ENCODE results near the gene TEAD1. TPM values are rescaled to one million over a fixed set of nuclear protein-coding genes. Genes with fewer than 3 reads are reported as not detected.

TEAD1 gene
- total RNA-seq, 4 donors from 2014 or later: 86.9 to 205 (median 151) TPM

DNA sequence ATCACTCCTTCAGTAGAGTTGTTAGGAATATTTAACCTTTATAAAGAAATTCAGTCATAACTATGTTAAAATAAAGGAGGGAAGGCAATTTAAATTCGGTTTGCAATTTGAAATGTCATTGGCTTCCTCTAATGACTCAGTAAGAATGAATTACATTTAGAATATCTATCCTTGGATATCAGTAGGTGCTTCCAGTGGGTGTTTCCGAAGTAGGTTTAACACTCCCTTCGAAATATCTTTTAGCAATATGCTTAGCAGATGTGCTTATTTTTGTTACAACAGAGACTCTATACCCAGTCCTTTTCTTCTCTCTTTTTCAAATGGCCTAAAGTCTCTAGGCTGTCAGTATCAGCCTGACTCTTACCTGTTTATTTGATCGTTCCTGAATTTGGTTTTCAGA is 231.2 kb downstream of the TEAD1 start:
- no peak for TF ChIP-seq CTCF (IDR thresholded peaks at IDR 0.05; ENCODE audit: low read depth)

DNA sequence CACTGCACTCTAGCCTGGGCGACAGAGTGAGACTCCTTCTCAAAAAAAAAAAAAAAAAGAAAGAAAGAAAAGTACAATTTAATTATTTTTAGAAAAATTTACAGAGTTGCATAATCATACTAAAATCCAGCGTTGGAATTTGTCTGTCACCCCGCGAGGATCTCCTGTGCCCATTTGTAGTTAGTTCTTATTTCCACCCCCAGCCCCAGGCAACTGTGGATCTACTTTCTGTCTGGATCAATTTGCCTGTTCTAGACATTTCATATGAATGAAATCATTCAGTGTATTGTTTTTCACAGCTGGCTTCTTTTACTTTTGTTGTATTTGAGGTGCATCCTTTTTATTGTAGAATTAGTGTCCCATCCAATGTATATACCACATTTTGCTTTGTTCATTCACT is 232.3 kb downstream of the TEAD1 start:
- TF ChIP-seq CTCF (IDR thresholded peaks at IDR 0.05; ENCODE audit: low read depth): no peak

- TF ChIP-seq CTCF (IDR thresholded peaks at IDR 0.05; ENCODE audit: low read depth): no peak
Measured at GRCh38 chr11:12909879-12910278, 235.7 kb downstream of the TEAD1 start.

DNA sequence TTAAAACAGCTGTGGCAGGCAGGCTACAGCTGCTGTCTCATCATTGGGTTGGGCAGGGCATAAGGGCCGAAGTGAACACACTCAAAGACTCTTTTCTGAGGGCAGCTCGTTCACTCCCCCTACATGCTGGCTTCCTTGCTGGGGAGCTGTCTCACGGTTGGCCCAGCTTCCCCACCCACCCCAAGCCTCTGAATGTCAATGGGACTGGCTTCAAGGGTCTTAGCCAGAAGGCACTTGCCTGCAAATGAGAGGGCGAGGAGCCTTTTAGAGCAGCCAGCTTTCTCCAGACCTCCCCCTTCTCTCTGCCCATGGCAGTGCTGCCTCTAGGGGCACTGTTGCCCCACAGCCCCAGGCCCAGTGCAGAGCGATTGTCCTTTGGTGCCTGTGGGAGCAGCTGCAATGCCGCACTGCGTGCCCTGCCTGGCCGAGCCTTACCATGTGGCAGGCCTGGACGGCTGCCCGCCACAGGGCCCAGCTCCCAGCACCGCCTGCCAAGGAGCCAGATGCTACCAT is 240.2 kb downstream of the TEAD1 start:
- no peak for TF ChIP-seq CTCF (IDR thresholded peaks at IDR 0.05; ENCODE audit: low read depth)

GRCh38 chr11:12915093-12915492 is 240.9 kb downstream of the TEAD1 start:
- no peak for TF ChIP-seq CTCF (IDR thresholded peaks at IDR 0.05; ENCODE audit: low read depth)

- no peak for TF ChIP-seq CTCF (IDR thresholded peaks at IDR 0.05; ENCODE audit: low read depth)
Measured at GRCh38 chr11:12917822-12918221, 243.6 kb downstream of the TEAD1 start.

- TF ChIP-seq CTCF (IDR thresholded peaks at IDR 0.05; ENCODE audit: low read depth): no peak
Measured at GRCh38 chr11:12918667-12919066, 244.4 kb downstream of the TEAD1 start.
